Uterus (tissue), 4 donors: Measurements from ENCODE around the gene SPRING1. TPM values are rescaled to one million over a fixed set of nuclear protein-coding genes. Genes with fewer than 3 reads are reported as not detected.

ENCODE experiments used
- DNase-seq, 2 donors: peaks; one replicate each; pipeline ENCODE4 v3.0.0-alpha.2; 2019 to 2020
- H3K27ac ChIP-seq, 2 donors: fragments of 200-600 bp; sonication (generic); 1 replicate in 1 of 2; 2 replicates in 1 of 2; pipeline ENCODE4 v1.5.1; 2016 to 2018
- H3K27me3 ChIP-seq, 2 donors: fragments of 200-600 bp; sonication (generic); one replicate each; pipeline ENCODE4 v1.5.1; 2018 to 2019; ENCODE audit warnings: control low read depth in 1 of 2
- H3K36me3 ChIP-seq, 2 donors: fragments of 200-600 bp; sonication (generic); one replicate each; pipeline ENCODE4 v1.5.1; 2019; ENCODE audit warnings: control low read depth in 1 of 2
- H3K4me1 ChIP-seq, 2 donors: fragments of 200-600 bp; sonication (generic); one replicate each; pipeline ENCODE4 v1.5.1; 2018 to 2019; ENCODE audit warnings: control low read depth in 1 of 2
- H3K4me3 ChIP-seq, 2 donors: fragments of 200-600 bp; sonication (generic); 1 replicate in 1 of 2; 2 replicates in 1 of 2; pipeline ENCODE4 v1.5.1; 2018 to 2019; ENCODE audit warnings: mild to moderate bottlenecking in 1 of 2
- H3K9me3 ChIP-seq, 2 donors: fragments of 200-600 bp; sonication (generic); one replicate each; pipeline ENCODE4 v1.5.1; 2019; ENCODE audit warnings: control low read depth in 1 of 2
- CTCF ChIP-seq, 4 experiments: fragments of 200-600 bp in 2 of 4; fragments of 450-650 bp in 2 of 4; sonication (generic) in 2 of 4; IDR thresholded peaks; one replicate each; pipeline ENCODE4 v1.5.1; 2016 to 2019; ENCODE audit warnings: antibody characterized with exemption in 4 of 4, mild to moderate bottlenecking in 2 of 4, moderate library complexity in 1 of 4
- POLR2A ChIP-seq, 2 donors: fragments of 450-650 bp; IDR thresholded peaks; one replicate each; pipeline ENCODE4 v1.6.1; 2016; ENCODE audit warnings: antibody characterized with exemption in 2 of 2, mild to moderate bottlenecking in 1 of 2, moderate library complexity in 1 of 2
- intact Hi-C: fragments of 100-400 bp; cut with DNase I; formaldehyde crosslinking; loops from one replicate; pipeline ENCODE4 v1.15.1; 2023; ENCODE audit warnings: low total_unique reads
- total RNA-seq, 4 donors: library from RNA; depleted of rRNA in 3 of 4; stranded (reverse); fragments of >200 nt in 3 of 4; gene quantifications; one replicate each; pipeline versions ENCODE4 v1.1.0 to v1.2.4, GENCODE V29; 2014 to 2023
- donor health status: DM: yes; HTN: yes; CAD: no.

Gene SPRING1
- total RNA-seq, 4 donors from 2014 or later: 14.3 to 26.2 (median 20.2) TPM

DNA sequence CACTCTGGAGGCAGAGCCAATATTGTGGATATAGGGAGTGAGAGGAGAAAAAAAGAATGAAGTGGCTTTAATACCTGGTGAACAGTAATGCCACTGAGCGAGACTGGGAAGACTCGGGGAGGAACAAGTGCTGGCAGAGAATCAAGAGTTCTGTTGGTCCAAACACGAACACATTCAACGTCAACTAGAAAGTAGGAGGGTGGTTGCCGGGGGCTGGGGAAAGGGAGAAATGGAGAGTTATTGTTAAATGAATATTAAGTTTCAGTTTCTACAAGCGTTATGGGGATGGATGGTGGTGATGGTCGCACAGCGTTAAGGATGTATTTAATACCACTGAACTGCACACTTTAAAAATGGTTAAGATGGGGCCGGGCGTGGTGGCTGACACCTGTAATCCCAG, 2.8 kb downstream of the SPRING1 start:
- intact Hi-C loops: no loop called here

DNA sequence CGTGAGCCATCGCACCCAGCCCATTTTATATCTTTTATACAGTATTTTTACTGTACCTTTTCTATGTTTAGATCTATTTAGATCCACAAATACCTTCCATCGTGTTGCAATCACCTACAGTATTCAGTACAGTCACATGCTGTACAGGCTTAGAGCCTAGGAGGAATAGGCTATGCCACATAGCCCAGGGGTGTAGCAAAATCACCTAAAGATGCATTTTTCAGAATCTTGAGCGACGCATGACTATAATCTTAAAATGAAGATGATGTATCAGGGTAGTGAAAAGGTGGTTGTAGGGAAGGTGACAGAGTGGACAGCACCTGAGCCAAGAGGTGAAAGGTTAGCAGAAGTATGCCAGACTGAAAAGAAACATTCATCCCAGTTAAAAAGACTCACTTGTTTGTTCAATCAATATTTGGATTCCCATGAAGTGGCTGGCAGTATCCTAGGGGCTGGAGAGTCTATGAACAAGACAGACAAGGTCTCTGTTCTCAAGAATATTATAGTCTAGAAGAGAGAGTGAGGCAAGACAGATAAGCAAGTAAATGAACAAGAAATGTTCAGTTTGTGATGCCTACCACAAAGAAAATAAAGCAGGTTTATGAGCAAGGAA, 3.6 kb downstream of the SPRING1 start:
- no peaks in the 10 kb centered on the region for H3K27me3 ChIP-seq
- H3K9me3 ChIP-seq: no peaks in the 10 kb centered on the region
- DNase-seq: no peak
- intact Hi-C loops: no loop called here
- peaks cover 5 to 9% of the 10 kb centered on the region in 2 donors for H3K4me1 ChIP-seq
- H3K27ac ChIP-seq: no peak overlapping the region
- H3K4me3 ChIP-seq: no peak overlapping the region
- TF ChIP-seq CTCF (IDR thresholded peaks at IDR 0.05): no peak
- no peak for TF ChIP-seq POLR2A (IDR thresholded peaks at IDR 0.05)
- H3K36me3 ChIP-seq: no peaks in the 10 kb centered on the region

More for the DNA sequence above, 2.8 kb downstream of the SPRING1 start:
- TF ChIP-seq CTCF (IDR thresholded peaks at IDR 0.05) (no peak), POLR2A (IDR thresholded peaks at IDR 0.05) (no peak)
- Histone ChIP-seq H3K4me1 (peaks cover 5 to 9% of the 10 kb centered on the region in 2 donors), H3K27ac (no peak overlapping the region), H3K4me3 (no peak overlapping the region), H3K36me3 (no peaks in the 10 kb centered on the region), H3K9me3 (no peaks in the 10 kb centered on the region), H3K27me3 (no peaks in the 10 kb centered on the region)
- no peak for DNase-seq

- no peak overlapping the region for H3K4me3 ChIP-seq
- no peak for TF ChIP-seq POLR2A (IDR thresholded peaks at IDR 0.05)
- no peak for TF ChIP-seq CTCF (IDR thresholded peaks at IDR 0.05)
- no peaks in the 10 kb centered on the region for H3K36me3 ChIP-seq
- DNase-seq: no peak
- intact Hi-C loops: no loop called here
- no peaks in the 10 kb centered on the region for H3K27me3 ChIP-seq
- peaks cover 0 to 2% of the 10 kb centered on the region in 2 donors for H3K4me1 ChIP-seq
- no peak overlapping the region for H3K27ac ChIP-seq
- H3K9me3 ChIP-seq: no peaks in the 10 kb centered on the region
Observed at GRCh38 chr12:116731801-116732200, 6.1 kb downstream of the SPRING1 start.

GRCh38 chr12:116727891-116728290, 10.0 kb downstream of the SPRING1 start:
- Histone ChIP-seq H3K36me3 (no peaks in the 10 kb centered on the region), H3K4me3 (no peak overlapping the region), H3K27ac (no peak overlapping the region), H3K9me3 (no peaks in the 10 kb centered on the region), H3K27me3 (no peaks in the 10 kb centered on the region), H3K4me1 (no peaks in the 10 kb centered on the region)
- intact Hi-C loops: no loop called here
- TF ChIP-seq CTCF (IDR thresholded peaks at IDR 0.05) (no peak), POLR2A (IDR thresholded peaks at IDR 0.05) (no peak)
- no peak for DNase-seq

GRCh38 chr12:116727261-116727660, 10.6 kb downstream of the SPRING1 start:
- Histone ChIP-seq H3K4me3 (no peak overlapping the region), H3K27me3 (no peaks in the 10 kb centered on the region), H3K36me3 (no peaks in the 10 kb centered on the region), H3K27ac (no peak overlapping the region), H3K9me3 (no peaks in the 10 kb centered on the region), H3K4me1 (no peaks in the 10 kb centered on the region)
- intact Hi-C loops: no loop called here
- no peak for DNase-seq
- TF ChIP-seq POLR2A (IDR thresholded peaks at IDR 0.05) (no peak), CTCF (IDR thresholded peaks at IDR 0.05) (no peak)
